ENCODE results near the gene CCDC12.

CCDC12 gene

DNA sequence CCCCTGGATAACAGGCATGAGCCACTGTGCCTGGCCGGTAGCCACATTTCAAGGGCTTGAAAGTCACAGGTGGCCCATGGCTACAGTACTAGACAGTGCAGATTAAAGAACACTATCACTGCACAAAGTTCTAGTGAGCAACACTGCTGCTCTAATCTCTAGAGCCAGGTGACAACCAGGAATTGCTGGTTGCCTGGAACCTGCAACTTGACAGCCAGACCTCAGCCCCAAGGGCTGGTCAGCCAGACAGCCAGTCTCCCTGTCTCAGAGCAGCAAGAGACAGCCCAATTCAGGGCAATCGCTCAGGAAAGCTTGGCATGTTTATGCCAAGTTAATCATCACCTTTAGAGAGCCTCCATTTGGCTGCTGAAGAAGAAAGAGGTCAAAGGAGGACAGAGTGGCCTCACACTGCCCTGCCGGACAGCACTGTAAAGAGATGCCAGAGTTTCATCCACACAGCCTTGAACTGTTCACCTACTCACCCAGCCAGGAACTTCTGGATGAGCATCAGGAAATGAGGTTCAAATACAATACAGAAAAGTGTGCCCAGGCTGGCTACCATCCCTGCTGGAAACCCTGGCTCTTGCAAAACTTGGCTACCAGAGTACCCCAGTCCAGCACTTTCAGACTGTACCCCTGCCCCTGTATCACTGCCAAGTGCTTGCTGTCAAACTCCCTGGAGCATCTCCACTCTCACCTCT, 6.0 kb downstream of the CCDC12 start:
- H3K27me3 ChIP-seq (ENCODE audit: insufficient read depth, poor library complexity, severe bottlenecking): no peaks in the 10 kb centered on the region
- TF ChIP-seq GABPA (IDR thresholded peaks at IDR 0.05; ENCODE audit: low read depth) (no peak), CTCF (IDR thresholded peaks at IDR 0.05; ENCODE audit: insufficient read depth, low read length) (no peak), SPI1 (IDR thresholded peaks at IDR 0.05; ENCODE audit: borderline replicate concordance, low read depth) (no peak), POLR2AphosphoS5 (IDR thresholded peaks at IDR 0.05; ENCODE audit: low read depth) (no peak)
- TF ChIP-seq, protein P1, sequence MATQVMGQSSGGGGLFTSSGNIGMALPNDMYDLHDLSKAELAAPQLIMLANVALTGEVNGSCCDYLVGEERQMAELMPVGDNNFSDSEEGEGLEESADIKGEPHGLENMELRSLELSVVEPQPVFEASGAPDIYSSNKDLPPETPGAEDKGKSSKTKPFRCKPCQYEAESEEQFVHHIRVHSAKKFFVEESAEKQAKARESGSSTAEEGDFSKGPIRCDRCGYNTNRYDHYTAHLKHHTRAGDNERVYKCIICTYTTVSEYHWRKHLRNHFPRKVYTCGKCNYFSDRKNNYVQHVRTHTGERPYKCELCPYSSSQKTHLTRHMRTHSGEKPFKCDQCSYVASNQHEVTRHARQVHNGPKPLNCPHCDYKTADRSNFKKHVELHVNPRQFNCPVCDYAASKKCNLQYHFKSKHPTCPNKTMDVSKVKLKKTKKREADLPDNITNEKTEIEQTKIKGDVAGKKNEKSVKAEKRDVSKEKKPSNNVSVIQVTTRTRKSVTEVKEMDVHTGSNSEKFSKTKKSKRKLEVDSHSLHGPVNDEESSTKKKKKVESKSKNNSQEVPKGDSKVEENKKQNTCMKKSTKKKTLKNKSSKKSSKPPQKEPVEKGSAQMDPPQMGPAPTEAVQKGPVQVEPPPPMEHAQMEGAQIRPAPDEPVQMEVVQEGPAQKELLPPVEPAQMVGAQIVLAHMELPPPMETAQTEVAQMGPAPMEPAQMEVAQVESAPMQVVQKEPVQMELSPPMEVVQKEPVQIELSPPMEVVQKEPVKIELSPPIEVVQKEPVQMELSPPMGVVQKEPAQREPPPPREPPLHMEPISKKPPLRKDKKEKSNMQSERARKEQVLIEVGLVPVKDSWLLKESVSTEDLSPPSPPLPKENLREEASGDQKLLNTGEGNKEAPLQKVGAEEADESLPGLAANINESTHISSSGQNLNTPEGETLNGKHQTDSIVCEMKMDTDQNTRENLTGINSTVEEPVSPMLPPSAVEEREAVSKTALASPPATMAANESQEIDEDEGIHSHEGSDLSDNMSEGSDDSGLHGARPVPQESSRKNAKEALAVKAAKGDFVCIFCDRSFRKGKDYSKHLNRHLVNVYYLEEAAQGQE (IDR thresholded peaks at IDR 0.05; ENCODE audit: insufficient replicate concordance, low read depth): no peak
- no peak overlapping the region; the same call in 1 of the 2 replicates for H3K27ac ChIP-seq (replicated peaks)
- no peak for DNase-seq (ENCODE audit: low read depth in 1 of 2, low spot score in 1 of 2)
- no peak overlapping the region for H3K4me3 ChIP-seq (replicated peaks; ENCODE audit: insufficient read depth, low read length)

DNA sequence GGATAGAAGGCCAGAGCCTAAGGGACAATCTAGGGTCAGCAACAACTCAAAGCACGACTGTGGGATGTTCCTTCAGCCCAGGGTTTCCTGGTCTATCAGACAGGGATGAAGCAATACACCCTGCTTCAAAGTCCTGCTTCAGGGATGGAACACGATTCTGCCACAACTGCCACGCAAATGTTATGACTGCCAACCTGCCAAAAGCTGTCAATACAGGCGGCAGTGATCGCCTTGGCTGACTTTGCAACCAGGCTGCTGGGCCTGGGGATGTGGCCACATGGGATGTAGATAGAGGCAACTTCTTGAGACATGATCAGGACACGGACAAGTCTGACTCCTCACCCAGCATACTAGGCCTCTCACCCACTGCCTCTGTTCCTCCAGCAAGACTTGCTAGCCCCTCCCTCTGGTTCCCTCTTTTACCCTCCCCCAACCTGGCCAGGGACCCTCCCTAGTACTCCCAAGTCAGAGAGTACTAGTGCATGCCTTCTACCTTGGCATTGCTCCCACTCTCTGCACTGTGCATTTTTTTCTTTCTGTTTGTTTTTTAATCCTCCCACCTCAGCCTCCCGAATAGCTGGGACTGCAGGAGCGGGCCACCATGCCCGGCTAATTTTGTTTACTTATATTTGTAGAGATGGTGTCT, 7.6 kb downstream of the CCDC12 start:
- no peak for DNase-seq (ENCODE audit: low read depth in 1 of 2, low spot score in 1 of 2)
- H3K27ac ChIP-seq (replicated peaks): 0 out of 2 replicates have a peak overlapping the region, but pooled peaks have one; percentile 7
- TF ChIP-seq CTCF (IDR thresholded peaks at IDR 0.05; ENCODE audit: insufficient read depth, low read length) (no peak), SPI1 (IDR thresholded peaks at IDR 0.05; ENCODE audit: borderline replicate concordance, low read depth) (no peak), POLR2AphosphoS5 (IDR thresholded peaks at IDR 0.05; ENCODE audit: low read depth) (no peak), GABPA (IDR thresholded peaks at IDR 0.05; ENCODE audit: low read depth) (no peak)
- TF ChIP-seq, protein P1 (IDR thresholded peaks at IDR 0.05; ENCODE audit: insufficient replicate concordance, low read depth): no peak
- H3K27me3 ChIP-seq (ENCODE audit: insufficient read depth, poor library complexity, severe bottlenecking): no peaks in the 10 kb centered on the region
- H3K4me3 ChIP-seq (replicated peaks; ENCODE audit: insufficient read depth, low read length): no peak overlapping the region

DNA sequence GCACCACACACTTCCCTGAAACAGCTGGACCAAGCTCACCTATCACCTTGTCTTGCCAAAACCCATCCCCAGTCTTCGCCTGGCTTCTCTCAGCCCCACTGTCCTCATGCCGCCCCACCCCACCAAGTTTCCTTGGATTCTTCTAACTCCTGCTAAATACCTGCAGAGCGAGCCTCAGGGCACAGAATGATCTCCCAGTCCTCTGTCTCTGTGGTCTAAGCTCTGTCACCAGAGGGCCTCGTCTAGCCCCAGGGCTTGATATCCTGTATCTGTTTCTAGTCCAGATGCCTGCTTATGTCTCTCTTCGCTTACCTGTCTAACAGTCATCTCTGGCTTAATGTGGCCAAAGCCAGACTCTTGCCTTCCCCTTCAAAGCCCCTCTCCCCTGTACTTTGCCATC, 9.7 kb downstream of the CCDC12 start:
- H3K4me3 ChIP-seq (replicated peaks; ENCODE audit: insufficient read depth, low read length): no peak overlapping the region
- DNase-seq (ENCODE audit: low read depth in 1 of 2, low spot score in 1 of 2): no peak
- TF ChIP-seq SPI1 (IDR thresholded peaks at IDR 0.05; ENCODE audit: borderline replicate concordance, low read depth) (no peak), GABPA (IDR thresholded peaks at IDR 0.05; ENCODE audit: low read depth) (no peak), POLR2AphosphoS5 (IDR thresholded peaks at IDR 0.05; ENCODE audit: low read depth) (no peak), CTCF (IDR thresholded peaks at IDR 0.05; ENCODE audit: insufficient read depth, low read length) (no peak)
- TF ChIP-seq, protein P1 (IDR thresholded peaks at IDR 0.05; ENCODE audit: insufficient replicate concordance, low read depth): no peak
- H3K27me3 ChIP-seq (ENCODE audit: insufficient read depth, poor library complexity, severe bottlenecking): no peaks in the 10 kb centered on the region
- H3K27ac ChIP-seq (replicated peaks): peak overlapping the region; percentile 75; the same call in 1 of the 2 replicates

Measured in HL-60 (cell line).